Mammary epithelial cell (primary cell): ENCODE results near the gene TLX3.

Source experiments
- EZH2 ChIP-seq: IDR thresholded peaks from 2 replicates; pipeline ENCODE4 v1.6.1; 2012; ENCODE audit warnings: low read length, inconsistent platforms, borderline replicate concordance
- TF ChIP-seq, protein P1 (sequence below), 2 donors: IDR thresholded peaks in 1 of 2; conservative IDR thresholded peaks in 1 of 2; 2 replicates each; pipeline ENCODE4 v1.5.1; 2011 to 2012; ENCODE audit warnings: inconsistent platforms in 2 of 2, low read length in 2 of 2, mild to moderate bottlenecking in 2 of 2, control low read depth in 1 of 2, low read depth in 1 of 2; ENCODE audit not compliant: insufficient read depth in 1 of 2; ENCODE audit errors: extremely low read depth in 1 of 2

DNA sequence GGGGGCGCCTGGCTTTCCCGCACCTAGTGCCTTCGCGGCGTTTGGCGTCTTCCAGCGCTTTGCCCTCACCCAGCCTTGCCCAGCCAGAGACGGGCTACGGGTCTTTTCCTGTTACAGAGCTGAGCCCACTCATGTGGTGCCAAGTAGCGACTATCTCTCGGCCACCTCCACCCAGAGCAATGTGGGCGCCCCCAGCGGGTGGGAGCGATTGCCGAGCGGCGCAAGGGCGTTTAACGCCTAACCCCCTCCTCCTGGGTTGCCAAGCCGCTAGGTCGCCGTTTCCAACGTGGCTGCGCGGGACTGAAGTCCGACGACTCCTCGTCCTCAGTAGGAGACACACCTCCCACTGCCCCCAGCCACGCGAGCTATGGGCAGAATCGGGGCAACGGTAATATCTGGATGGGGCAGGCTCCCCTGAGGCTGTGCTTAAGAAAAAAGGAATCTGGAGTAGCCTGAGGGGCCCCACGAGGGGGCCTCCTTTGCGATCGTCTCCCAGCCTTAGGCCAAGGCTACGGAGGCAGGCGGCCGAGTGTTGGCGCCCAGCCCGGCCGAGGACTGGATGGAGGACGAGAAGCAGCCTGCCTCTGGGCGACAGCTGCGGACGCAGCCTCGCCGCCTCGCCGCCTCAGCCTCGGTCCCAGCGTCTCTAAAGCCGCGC is 5.8 kb downstream of the TLX3 start:
- TF ChIP-seq, protein P1, sequence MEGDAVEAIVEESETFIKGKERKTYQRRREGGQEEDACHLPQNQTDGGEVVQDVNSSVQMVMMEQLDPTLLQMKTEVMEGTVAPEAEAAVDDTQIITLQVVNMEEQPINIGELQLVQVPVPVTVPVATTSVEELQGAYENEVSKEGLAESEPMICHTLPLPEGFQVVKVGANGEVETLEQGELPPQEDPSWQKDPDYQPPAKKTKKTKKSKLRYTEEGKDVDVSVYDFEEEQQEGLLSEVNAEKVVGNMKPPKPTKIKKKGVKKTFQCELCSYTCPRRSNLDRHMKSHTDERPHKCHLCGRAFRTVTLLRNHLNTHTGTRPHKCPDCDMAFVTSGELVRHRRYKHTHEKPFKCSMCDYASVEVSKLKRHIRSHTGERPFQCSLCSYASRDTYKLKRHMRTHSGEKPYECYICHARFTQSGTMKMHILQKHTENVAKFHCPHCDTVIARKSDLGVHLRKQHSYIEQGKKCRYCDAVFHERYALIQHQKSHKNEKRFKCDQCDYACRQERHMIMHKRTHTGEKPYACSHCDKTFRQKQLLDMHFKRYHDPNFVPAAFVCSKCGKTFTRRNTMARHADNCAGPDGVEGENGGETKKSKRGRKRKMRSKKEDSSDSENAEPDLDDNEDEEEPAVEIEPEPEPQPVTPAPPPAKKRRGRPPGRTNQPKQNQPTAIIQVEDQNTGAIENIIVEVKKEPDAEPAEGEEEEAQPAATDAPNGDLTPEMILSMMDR (conservative IDR thresholded peaks at IDR 0.05 in 1 of 2, IDR thresholded peaks at IDR 0.05 in 1 of 2; ENCODE audit: extremely low read depth in 1 of 2, insufficient read depth in 1 of 2, low read depth in 1 of 2, low read length in 2 of 2) = no peak
- peak; percentile 63 for TF ChIP-seq EZH2
